GM20000 (cell line): ENCODE measurements around the gene C3orf33.

ENCODE experiments used
- DNase-seq: peaks from one replicate; pipeline ENCODE4 v3.0.0; 2012; ENCODE audit warnings: low spot score
- TF ChIP-seq, protein P1 (sequence below): IDR thresholded peaks from 2 replicates; pipeline ENCODE4 v1.5.1; 2012; ENCODE audit warnings: mild to moderate bottlenecking, control low read depth; ENCODE audit errors: extremely low read depth, missing control alignments

The C3orf33 gene

DNA sequence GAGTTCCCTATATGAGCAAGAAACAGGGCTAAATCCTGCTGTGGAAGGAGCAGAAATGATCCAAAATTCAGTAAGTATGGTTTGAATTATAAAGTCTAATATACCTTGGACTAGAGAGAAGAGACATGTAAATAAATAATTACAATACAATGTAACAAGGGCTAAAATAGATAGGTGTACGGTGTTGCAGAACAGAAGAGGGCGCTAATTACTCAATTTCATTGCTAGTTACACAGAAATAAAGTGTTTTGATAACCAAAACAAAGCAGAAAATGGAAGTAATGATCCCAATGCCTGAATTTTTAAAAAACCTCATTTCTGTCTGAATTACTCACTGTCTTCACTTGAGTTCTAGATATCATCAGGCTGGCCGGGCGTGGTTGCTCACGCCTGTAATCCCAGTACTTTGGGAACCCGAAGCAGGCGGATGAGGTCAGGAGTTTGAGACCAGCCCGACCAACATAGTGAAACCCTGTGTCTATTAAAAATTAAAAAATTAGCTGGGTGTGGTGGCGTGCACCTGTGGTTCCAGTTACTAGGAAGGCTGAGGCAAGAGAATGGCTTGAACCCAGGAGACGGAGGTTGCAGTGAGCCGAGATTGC lies 52.9 kb downstream of the C3orf33 start:
- TF ChIP-seq, protein P1, sequence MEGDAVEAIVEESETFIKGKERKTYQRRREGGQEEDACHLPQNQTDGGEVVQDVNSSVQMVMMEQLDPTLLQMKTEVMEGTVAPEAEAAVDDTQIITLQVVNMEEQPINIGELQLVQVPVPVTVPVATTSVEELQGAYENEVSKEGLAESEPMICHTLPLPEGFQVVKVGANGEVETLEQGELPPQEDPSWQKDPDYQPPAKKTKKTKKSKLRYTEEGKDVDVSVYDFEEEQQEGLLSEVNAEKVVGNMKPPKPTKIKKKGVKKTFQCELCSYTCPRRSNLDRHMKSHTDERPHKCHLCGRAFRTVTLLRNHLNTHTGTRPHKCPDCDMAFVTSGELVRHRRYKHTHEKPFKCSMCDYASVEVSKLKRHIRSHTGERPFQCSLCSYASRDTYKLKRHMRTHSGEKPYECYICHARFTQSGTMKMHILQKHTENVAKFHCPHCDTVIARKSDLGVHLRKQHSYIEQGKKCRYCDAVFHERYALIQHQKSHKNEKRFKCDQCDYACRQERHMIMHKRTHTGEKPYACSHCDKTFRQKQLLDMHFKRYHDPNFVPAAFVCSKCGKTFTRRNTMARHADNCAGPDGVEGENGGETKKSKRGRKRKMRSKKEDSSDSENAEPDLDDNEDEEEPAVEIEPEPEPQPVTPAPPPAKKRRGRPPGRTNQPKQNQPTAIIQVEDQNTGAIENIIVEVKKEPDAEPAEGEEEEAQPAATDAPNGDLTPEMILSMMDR, result peak; percentile 37

DNA sequence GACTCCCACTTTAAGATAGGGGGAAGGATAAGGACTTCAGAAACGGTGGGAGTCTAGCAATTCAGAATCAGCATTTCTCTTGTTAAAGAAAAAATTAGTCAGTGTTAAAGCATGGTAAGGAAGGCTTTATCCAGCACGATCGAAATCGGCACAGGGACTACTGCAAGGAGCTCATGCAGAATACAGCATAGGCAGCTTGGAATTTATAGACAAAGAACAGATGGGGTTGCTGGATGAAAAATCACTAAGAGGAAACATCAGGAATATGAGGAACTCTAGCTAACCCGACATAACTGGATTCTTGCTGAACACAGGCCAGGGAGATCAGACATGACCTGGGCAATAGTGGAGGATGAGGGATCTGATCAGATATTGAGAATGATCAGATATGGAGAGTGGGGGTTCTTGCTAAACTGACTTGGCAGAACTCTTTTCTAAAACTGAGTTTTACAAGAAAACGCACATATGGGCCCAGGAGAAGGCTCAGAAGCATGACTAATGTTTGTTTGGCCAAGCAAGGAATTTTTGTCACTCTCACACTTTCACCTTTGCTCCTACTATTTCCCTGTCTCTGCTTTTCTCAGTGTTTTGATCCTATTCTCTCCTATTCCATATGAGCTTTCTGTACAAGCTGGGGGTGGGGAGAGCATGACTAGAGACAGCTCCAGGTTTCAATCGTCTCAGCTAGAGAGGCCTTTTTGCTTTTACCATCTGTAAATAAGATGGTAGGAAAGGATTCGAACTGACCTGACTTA lies 57.3 kb downstream of the C3orf33 start:
- TF ChIP-seq, protein P1, result no peak
- no peak for DNase-seq

More for the DNA sequence above, 52.9 kb downstream of the C3orf33 start:
- DNase-seq, result no peak

DNA sequence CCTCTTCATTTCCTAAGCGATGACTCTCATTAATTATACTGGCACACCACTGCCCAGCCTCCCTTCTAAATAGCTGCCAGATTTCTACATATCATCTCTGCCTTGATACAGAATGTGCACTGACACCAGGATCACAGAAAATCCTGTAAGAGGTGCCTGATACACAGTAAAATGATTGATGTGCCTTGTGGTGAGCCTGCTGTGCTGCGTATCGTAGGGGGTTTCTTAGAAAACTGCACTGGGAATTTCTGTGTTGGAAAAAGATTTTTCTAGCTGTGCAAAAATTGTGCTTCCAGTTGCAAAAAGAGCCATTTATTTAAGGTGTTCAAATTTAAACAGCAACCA lies 58.2 kb downstream of the C3orf33 start:
- no peak for DNase-seq
- TF ChIP-seq, protein P1, result no peak

DNA sequence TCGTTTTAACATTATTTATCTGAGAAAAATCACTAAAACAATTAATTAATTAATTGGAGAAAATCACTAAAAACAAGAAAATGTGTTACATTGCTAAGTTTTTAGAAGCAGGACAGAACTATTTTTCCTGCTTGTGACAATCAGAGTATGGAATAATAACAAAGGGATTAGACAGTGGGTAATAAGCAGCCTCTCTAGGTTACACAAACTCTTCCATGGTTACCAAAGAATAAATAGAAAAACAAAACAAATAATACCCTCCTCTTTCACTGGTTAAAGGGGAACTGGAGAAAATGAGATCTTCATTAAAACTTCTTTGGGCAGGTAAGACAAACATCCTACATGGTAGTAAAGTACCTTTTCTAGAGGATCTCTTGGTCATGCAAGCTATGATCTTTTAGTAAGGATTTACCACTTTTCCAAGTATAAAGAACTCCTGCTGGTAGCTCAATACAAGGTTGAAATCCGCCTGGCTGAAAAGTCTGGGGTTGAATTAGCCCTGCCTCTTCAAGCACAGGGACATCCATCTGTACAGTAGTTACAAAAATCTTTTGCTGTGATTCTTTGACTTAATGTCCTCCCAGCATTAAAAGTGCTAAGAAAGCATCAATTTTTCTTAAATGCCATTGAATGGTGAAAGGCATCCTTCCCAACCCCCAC lies 58.7 kb downstream of the C3orf33 start:
- TF ChIP-seq, protein P1, result no peak
- no peak for DNase-seq

DNA sequence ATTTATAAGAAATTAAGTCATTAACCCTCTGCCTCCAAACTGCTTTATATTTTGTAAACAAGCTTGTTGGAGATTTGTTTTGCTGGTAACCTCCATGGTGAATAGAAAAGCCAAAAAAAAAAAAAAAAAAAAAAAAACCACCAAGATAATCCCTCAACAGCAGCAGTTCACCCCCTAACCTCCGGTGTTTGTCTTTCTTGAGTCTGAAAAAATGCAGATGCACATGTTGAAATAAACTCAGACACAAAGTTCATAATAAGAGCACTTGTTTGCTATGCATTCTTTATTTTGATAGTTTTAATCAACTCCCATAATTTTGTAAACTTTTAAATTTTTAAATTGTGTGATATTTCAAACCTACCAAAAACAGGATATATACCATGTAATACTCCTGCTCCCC lies 59.4 kb downstream of the C3orf33 start:
- TF ChIP-seq, protein P1, result no peak
- no peak for DNase-seq

DNA sequence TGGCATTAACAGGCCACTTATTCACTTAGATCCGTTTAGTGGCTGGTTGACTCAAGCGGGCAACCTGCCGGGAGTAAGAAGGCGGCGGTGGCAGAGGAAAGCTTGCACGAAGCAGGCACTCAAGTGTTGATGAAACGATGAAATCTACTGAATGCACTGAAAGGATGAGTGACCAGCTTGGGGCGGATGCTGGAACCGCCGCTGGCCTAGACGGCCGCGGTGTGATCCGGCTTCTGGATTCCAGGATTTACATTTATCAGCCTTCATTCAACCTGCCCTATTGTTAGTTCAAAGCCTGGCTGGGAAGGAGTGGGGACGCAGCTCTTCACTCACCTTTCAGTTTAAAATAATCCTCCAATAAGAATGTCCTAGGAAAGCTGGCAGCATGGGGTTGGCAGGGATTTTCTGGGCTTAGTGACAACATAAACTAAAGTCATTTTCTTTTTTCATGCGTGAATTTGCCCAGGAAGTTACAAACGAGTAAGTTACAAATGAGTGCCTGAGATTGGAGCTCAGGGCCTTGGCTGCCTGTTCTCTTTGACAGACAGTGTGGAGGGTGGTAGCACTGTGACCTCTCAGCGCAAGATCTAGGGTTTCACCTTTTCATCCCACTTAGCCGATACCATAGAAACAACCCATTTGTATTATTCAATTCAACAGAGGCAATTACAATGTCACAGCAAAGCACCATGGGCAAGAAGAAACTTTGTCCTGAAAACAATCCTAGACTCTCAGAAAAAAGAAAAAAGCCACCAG lies 60.1 kb downstream of the C3orf33 start:
- TF ChIP-seq, protein P1, result no peak

More for the DNA sequence above, 60.1 kb downstream of the C3orf33 start:
- no peak for DNase-seq
